ENCODE measurements around the gene CSTPP1. TPM values are rescaled to one million over a fixed set of nuclear protein-coding genes. Genes with fewer than 3 reads are reported as not detected.

CSTPP1 gene
- total RNA-seq, 4 donors from 2014 or later = 4.3 to 8.1 (median 6.4) TPM

- Histone ChIP-seq H3K4me3 (no peak overlapping the region), H3K9me3 (no peaks in the 10 kb centered on the region), H3K27me3 (no peaks in the 10 kb centered on the region), H3K36me3 (peaks cover 4 to 61% of the 10 kb centered on the region in 2 donors), H3K27ac (no peak overlapping the region), H3K4me1 (peaks cover 4 to 13% of the 10 kb centered on the region in 2 donors)
- ATAC-seq = no peak
- intact Hi-C loops (cut with DNase I; ENCODE audit: low total_unique reads) (loop anchor here (5.0 kb wide), 1 partner anchor 193 kb away; no protein-coding TSS in a partner anchor), in situ Hi-C loops (cut with MboI; ENCODE audit: low sequenced_read_pairs in 4 of 4) (no loop called here)
- TF ChIP-seq POLR2A (IDR thresholded peaks at IDR 0.05) (no peak), CTCF (IDR thresholded peaks at IDR 0.05 in 4 of 5, conservative IDR thresholded peaks at IDR 0.05 in 1 of 5) (no peak)
- peak in 1 of 2 donors; percentile 29 for DNase-seq
Measured at GRCh38 chr11:47164321-47164720, 227.8 kb downstream of the CSTPP1 start.

GRCh38 chr11:47165253-47165840, 228.8 kb downstream of the CSTPP1 start:
- intact Hi-C loops (cut with DNase I; ENCODE audit: low total_unique reads) = no loop called here
- Histone ChIP-seq H3K4me1 (peaks cover 4 to 13% of the 10 kb centered on the region in 2 donors), H3K27me3 (no peaks in the 10 kb centered on the region), H3K36me3 (peaks cover 4 to 69% of the 10 kb centered on the region in 2 donors), H3K4me3 (no peak overlapping the region), H3K9me3 (no peaks in the 10 kb centered on the region), H3K27ac (no peak overlapping the region)
- ATAC-seq (no peak), DNase-seq (no peak)
- in situ Hi-C loops (cut with MboI; ENCODE audit: low sequenced_read_pairs in 4 of 4) = no loop called here
- no peak for TF ChIP-seq POLR2A (IDR thresholded peaks at IDR 0.05)
- TF ChIP-seq CTCF (IDR thresholded peaks at IDR 0.05 in 4 of 5, conservative IDR thresholded peaks at IDR 0.05 in 1 of 5) = no peak

DNA sequence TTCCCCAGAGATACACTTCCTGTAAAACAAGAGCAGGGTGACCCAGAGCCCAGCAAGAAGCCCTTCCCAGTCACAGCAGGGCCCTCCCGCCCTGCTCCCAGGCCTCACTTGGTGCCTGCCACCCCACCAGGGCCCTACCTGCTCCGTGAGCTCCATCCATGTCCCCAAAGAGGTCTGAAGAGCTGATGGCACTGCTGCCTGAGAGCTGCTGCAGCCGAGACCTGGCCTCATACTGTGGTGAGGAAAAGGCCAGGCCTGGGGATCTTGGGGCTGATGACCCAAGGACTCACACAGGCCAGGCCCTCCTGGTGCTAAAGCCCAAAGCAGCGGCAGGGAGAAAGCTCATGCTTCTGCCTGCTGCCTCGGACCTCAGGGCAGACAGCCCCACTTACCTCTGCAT, 229.8 kb downstream of the CSTPP1 start:
- no peak for ATAC-seq
- Histone ChIP-seq H3K9me3 (no peaks in the 10 kb centered on the region), H3K36me3 (peaks cover 4 to 79% of the 10 kb centered on the region in 2 donors), H3K4me3 (no peak overlapping the region), H3K4me1 (peaks cover 4 to 7% of the 10 kb centered on the region in 2 donors), H3K27ac (no peak overlapping the region), H3K27me3 (no peaks in the 10 kb centered on the region)
- TF ChIP-seq POLR2A (IDR thresholded peaks at IDR 0.05) (no peak), CTCF (IDR thresholded peaks at IDR 0.05 in 4 of 5, conservative IDR thresholded peaks at IDR 0.05 in 1 of 5) (no peak)
- intact Hi-C loops (cut with DNase I; ENCODE audit: low total_unique reads) (no loop called here), in situ Hi-C loops (cut with MboI; ENCODE audit: low sequenced_read_pairs in 4 of 4) (no loop called here)
- DNase-seq = no peak

DNA sequence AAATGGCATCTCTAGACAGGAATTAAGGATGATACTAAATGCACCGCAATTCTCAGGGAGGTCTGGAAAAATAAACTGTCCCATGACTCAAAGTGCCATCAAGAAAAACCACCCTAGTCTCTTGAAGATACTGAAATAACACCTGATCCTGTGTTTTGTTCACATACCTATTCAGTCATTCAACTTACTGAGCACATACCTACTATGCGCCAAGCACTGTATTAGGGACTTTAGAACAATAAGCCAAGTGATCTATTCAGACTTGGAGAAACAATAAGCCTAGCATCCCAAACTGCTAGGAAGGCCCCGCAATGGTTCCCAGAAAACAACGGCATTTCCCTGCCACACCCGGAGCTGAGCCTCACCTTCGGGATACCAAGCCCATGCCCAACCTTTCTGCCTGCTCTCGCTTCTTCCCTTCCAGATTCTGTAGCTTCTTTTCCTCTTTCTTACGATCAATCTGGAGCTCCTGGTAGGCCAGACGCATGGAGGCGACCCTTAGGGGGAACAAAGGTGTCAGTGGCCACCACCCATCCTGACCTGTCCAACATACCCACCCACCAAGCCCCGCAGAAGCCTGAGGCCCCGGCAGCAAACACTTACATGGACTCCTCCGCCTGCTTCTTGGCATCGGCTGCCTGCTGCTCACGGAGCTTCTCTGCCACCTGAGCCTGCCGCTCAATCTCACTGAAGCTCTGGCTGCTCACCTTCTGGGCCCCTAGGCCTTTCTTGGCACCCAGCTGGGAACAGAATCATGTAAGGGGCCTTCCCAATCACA, 234.7 kb downstream of the CSTPP1 start:
- H3K36me3 ChIP-seq = peaks cover 4 to 84% of the 10 kb centered on the region in 2 donors
- peak overlapping the region in 1 of 4 donors; percentile 51 for H3K27ac ChIP-seq
- H3K4me1 ChIP-seq = peaks cover 27 to 31% of the 10 kb centered on the region in 2 donors
- intact Hi-C loops (cut with DNase I; ENCODE audit: low total_unique reads) = loop anchor here (10.0 kb wide), 1 partner anchor 466 kb away; the partner anchor contains the start of genes ARHGAP1 and ZNF408
- ATAC-seq (no peak), DNase-seq (no peak)
- H3K9me3 ChIP-seq = no peaks in the 10 kb centered on the region
- no peaks in the 10 kb centered on the region for H3K27me3 ChIP-seq
- TF ChIP-seq CTCF (IDR thresholded peaks at IDR 0.05 in 4 of 5, conservative IDR thresholded peaks at IDR 0.05 in 1 of 5) (no peak), POLR2A (IDR thresholded peaks at IDR 0.05) (no peak)
- in situ Hi-C loops (cut with MboI; ENCODE audit: low sequenced_read_pairs in 4 of 4) = no loop called here
- no peak overlapping the region for H3K4me3 ChIP-seq

Measured in gastrocnemius medialis (tissue), 4 donors.